ENCODE measurements around the gene DDX23. TPM values are rescaled to one million over a fixed set of nuclear protein-coding genes. Genes with fewer than 3 reads are reported as not detected.
"Not testable (repeated sequence)": the region's sequence is repeated elsewhere in the genome, so short reads cannot be mapped to it uniquely, and the experiment has no call there.

The DDX23 gene
- polyA plus RNA-seq, 3 donors: 21.4 to 63.8 (median 28.4) TPM

DNA sequence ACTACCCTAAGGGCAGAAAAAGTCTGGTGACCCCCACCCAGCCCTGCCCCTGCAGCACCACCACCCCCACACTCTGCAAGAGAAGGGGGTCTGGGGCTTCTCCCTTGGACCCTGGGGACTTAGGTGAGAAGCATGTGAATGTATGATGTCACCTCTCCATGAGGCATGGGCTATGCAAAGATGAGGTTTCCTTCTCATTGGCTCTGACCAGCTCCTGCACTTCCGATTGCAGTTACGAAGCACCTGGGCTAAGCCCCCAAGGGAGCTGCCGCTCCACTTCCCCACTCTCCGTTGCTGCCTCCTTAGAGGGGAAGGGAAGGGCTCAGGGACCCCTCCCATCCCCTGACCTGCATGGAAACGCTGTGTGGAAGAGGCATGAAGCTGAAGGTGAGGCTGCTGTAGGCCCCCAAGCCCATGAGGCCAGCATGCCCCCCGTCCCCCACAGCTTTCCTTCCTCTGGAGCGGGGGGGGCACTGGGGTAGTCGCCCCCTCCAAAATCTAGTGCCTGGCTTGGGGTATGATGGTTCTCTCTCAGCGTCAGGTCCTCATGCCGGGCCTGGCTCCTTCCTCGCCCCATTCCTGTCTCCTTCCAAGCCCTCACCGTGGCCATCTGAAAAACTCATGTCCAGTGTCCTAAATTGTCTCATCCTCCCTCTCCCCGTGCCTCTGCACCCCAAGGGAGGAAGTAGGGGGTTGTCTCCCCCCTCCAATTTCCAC lies 5.5 kb upstream of the DDX23 start:
- no peak overlapping the region for H3K4me3 Mint-ChIP-seq
- no peak overlapping the region for H3K27ac ChIP-seq (ENCODE audit: low read depth in 1 of 2, low read length in 2 of 2)
- peaks cover 4 to 8% (median 5%) of the 10 kb centered on the region in 3 donors for H3K27me3 Mint-ChIP-seq (ENCODE audit: low read depth in 3 of 3)
- no peaks in the 10 kb centered on the region for H3K36me3 ChIP-seq (replicated peaks in 1 of 2; ENCODE audit: control insufficient read depth in 1 of 2, insufficient read depth in 2 of 2, low read length in 2 of 2)
- H3K27me3 ChIP-seq (ENCODE audit: control insufficient read depth in 2 of 2, insufficient read depth in 2 of 2, low read length in 2 of 2): no peaks in the 10 kb centered on the region
- H3K79me2 ChIP-seq (ENCODE audit: insufficient read depth, low read length): no peaks in the 10 kb centered on the region
- H3K4me3 ChIP-seq (replicated peaks in 1 of 3; ENCODE audit: low read depth in 2 of 3, low read length in 3 of 3): no peak overlapping the region
- no peak overlapping the region for H2AFZ ChIP-seq (ENCODE audit: insufficient read depth, low read depth, low read length, poor library complexity, severe bottlenecking)
- no CpG with 5 or more reads among the region's 13 CpGs for WGBS (ENCODE audit: insufficient coverage)
- TF ChIP-seq, protein P1, sequence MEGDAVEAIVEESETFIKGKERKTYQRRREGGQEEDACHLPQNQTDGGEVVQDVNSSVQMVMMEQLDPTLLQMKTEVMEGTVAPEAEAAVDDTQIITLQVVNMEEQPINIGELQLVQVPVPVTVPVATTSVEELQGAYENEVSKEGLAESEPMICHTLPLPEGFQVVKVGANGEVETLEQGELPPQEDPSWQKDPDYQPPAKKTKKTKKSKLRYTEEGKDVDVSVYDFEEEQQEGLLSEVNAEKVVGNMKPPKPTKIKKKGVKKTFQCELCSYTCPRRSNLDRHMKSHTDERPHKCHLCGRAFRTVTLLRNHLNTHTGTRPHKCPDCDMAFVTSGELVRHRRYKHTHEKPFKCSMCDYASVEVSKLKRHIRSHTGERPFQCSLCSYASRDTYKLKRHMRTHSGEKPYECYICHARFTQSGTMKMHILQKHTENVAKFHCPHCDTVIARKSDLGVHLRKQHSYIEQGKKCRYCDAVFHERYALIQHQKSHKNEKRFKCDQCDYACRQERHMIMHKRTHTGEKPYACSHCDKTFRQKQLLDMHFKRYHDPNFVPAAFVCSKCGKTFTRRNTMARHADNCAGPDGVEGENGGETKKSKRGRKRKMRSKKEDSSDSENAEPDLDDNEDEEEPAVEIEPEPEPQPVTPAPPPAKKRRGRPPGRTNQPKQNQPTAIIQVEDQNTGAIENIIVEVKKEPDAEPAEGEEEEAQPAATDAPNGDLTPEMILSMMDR (IDR thresholded peaks at IDR 0.05): no peak
- H3K9me3 ChIP-seq (replicated peaks in 1 of 2; ENCODE audit: control insufficient read depth in 1 of 2, insufficient read depth in 1 of 2, low read length in 2 of 2): no peaks in the 10 kb centered on the region
- peaks cover 12% of the 10 kb centered on the region for H3K4me1 Mint-ChIP-seq
- no peak for DNase-seq
- intact Hi-C loops (cut with micrococcal nuclease): loop anchor here (10.0 kb wide), 2 partner anchors 117 to 127 kb away; partner anchors contain the start of genes WNT1 (in 1 of the 2) and WNT10B (in 1 of the 2)
- H3K9me3 Mint-ChIP-seq: no peaks in the 10 kb centered on the region
- H3K36me3 Mint-ChIP-seq: no peaks in the 10 kb centered on the region
- H3K4me2 ChIP-seq (replicated peaks; ENCODE audit: extremely low read depth, low read length, poor library complexity, severe bottlenecking): no peak overlapping the region
- H3K27ac Mint-ChIP-seq: peak overlapping the region in 1 of 7 donors; percentile 59
- H3K9ac ChIP-seq (ENCODE audit: insufficient read depth, low read length, poor library complexity, severe bottlenecking): no peak overlapping the region
- H4K20me1 ChIP-seq (ENCODE audit: insufficient read depth, low read length): no peaks in the 10 kb centered on the region
- peaks cover 6 to 8% of the 10 kb centered on the region in 2 donors for H3K4me1 ChIP-seq (ENCODE audit: control insufficient read depth in 1 of 2, insufficient read depth in 2 of 2, low read length in 2 of 2)

DNA sequence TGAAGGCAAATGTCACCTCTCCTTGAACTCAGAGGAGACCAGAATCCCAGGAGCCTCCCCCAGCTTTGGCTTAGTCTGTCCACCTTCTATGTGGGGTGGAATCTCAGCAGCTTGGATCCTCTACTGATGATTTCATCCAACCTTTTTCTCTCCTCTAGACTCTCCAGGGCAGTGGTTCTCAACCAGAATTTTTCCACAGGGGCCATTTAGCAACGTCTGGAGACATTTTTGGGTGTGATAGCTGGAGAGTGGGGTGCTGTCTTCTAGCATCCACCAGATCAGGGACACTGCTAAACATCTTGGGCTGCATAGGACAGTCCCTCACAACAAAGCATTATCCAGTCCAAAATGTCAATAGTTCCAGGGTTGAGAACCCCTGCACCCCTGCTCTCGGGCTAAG lies 4.4 kb upstream of the DDX23 start:
- Histone ChIP-seq H3K4me2 (replicated peaks; ENCODE audit: extremely low read depth, low read length, poor library complexity, severe bottlenecking) (no peak overlapping the region), H3K79me2 (ENCODE audit: insufficient read depth, low read length) (peaks cover 7% of the 10 kb centered on the region), H3K27me3 (ENCODE audit: control insufficient read depth in 2 of 2, insufficient read depth in 2 of 2, low read length in 2 of 2) (no peaks in the 10 kb centered on the region), H3K36me3 (replicated peaks in 1 of 2; ENCODE audit: control insufficient read depth in 1 of 2, insufficient read depth in 2 of 2, low read length in 2 of 2) (no peaks in the 10 kb centered on the region), H3K4me3 (replicated peaks in 1 of 3; ENCODE audit: low read depth in 2 of 3, low read length in 3 of 3) (no peak overlapping the region), H3K27ac (ENCODE audit: low read depth in 1 of 2, low read length in 2 of 2) (no peak overlapping the region), H3K4me1 (ENCODE audit: control insufficient read depth in 1 of 2, insufficient read depth in 2 of 2, low read length in 2 of 2) (peaks cover 10 to 14% of the 10 kb centered on the region in 2 donors), H4K20me1 (ENCODE audit: insufficient read depth, low read length) (no peaks in the 10 kb centered on the region), H3K9ac (ENCODE audit: insufficient read depth, low read length, poor library complexity, severe bottlenecking) (no peak overlapping the region), H3K9me3 (replicated peaks in 1 of 2; ENCODE audit: control insufficient read depth in 1 of 2, insufficient read depth in 1 of 2, low read length in 2 of 2) (no peaks in the 10 kb centered on the region), H2AFZ (ENCODE audit: insufficient read depth, low read depth, low read length, poor library complexity, severe bottlenecking) (no peak overlapping the region)
- Mint-ChIP-seq H3K36me3 (no peaks in the 10 kb centered on the region), H3K27me3 (ENCODE audit: low read depth in 3 of 3) (peaks cover 3 to 8% (median 4%) of the 10 kb centered on the region in 3 donors), H3K27ac (no peak overlapping the region), H3K4me3 (no peak overlapping the region), H3K4me1 (peaks cover 12% of the 10 kb centered on the region), H3K9me3 (no peaks in the 10 kb centered on the region)
- no CpG with 5 or more reads among the region's 2 CpGs for WGBS (ENCODE audit: insufficient coverage)
- intact Hi-C loops (cut with micrococcal nuclease): loop anchor here (10.0 kb wide), 2 partner anchors 118 to 128 kb away; partner anchors contain the start of genes WNT1 (in 1 of the 2) and WNT10B (in 1 of the 2)
- TF ChIP-seq, protein P1 (IDR thresholded peaks at IDR 0.05): no peak
- DNase-seq: no peak

- peaks cover 17 to 27% of the 10 kb centered on the region in 2 donors for H3K4me1 ChIP-seq (ENCODE audit: control insufficient read depth in 1 of 2, insufficient read depth in 2 of 2, low read length in 2 of 2)
- intact Hi-C loops (cut with micrococcal nuclease): loop anchor here (2.0 to 10.0 kb wide), 3 partner anchors 36 to 130 kb away; partner anchors contain the start of genes WNT1 (in 1 of the 2) and WNT10B (in 1 of the 2)
- not testable (repeated sequence) for H4K20me1 ChIP-seq (ENCODE audit: insufficient read depth, low read length); H3K27ac ChIP-seq (ENCODE audit: low read depth in 1 of 2, low read length in 2 of 2); H3K9me3 Mint-ChIP-seq; H2AFZ ChIP-seq (ENCODE audit: insufficient read depth, low read depth, low read length, poor library complexity, severe bottlenecking); H3K4me2 ChIP-seq (replicated peaks; ENCODE audit: extremely low read depth, low read length, poor library complexity, severe bottlenecking); DNase-seq; H3K9me3 ChIP-seq (replicated peaks in 1 of 2; ENCODE audit: control insufficient read depth in 1 of 2, insufficient read depth in 1 of 2, low read length in 2 of 2); H3K27ac Mint-ChIP-seq; H3K27me3 Mint-ChIP-seq (ENCODE audit: low read depth in 3 of 3); H3K9ac ChIP-seq (ENCODE audit: insufficient read depth, low read length, poor library complexity, severe bottlenecking); H3K36me3 Mint-ChIP-seq; H3K27me3 ChIP-seq (ENCODE audit: control insufficient read depth in 2 of 2, insufficient read depth in 2 of 2, low read length in 2 of 2); H3K4me3 Mint-ChIP-seq; H3K4me3 ChIP-seq (replicated peaks in 1 of 3; ENCODE audit: low read depth in 2 of 3, low read length in 3 of 3); H3K36me3 ChIP-seq (replicated peaks in 1 of 2; ENCODE audit: control insufficient read depth in 1 of 2, insufficient read depth in 2 of 2, low read length in 2 of 2)
- 97% methylated on average over 4 of the region's 10 CpGs for WGBS (ENCODE audit: insufficient coverage)
- peaks cover 21% of the 10 kb centered on the region for H3K79me2 ChIP-seq (ENCODE audit: insufficient read depth, low read length)
- peaks cover 21% of the 10 kb centered on the region for H3K4me1 Mint-ChIP-seq
Observed at GRCh38 chr12:48854932-48855331, 3.0 kb upstream of the DDX23 start.
